ENCODE measurements around the gene NR6A1. TPM values are rescaled to one million over a fixed set of nuclear protein-coding genes. Genes with fewer than 3 reads are reported as not detected.

The NR6A1 gene
- total RNA-seq, 1 donor from 2014 or later, result 63.8 TPM

- peaks cover 50% of the 10 kb centered on the region for H3K4me1 Mint-ChIP-seq (ENCODE audit: unreplicated experiment)
Observed at GRCh38 chr9:124766815-124767554, 4.1 kb downstream of the NR6A1 start.

GRCh38 chr9:124766326-124766725 is 4.8 kb downstream of the NR6A1 start:
- Mint-ChIP-seq H3K27me3 (ENCODE audit: unreplicated experiment) (peaks cover 8% of the 10 kb centered on the region), H3K36me3 (ENCODE audit: low read depth, unreplicated experiment) (no peaks in the 10 kb centered on the region), H3K4me1 (ENCODE audit: unreplicated experiment) (peaks cover 55% of the 10 kb centered on the region), H3K4me3 (ENCODE audit: unreplicated experiment) (no peak overlapping the region), H3K9me3 (ENCODE audit: unreplicated experiment) (no peaks in the 10 kb centered on the region), H3K27ac (ENCODE audit: unreplicated experiment) (no peak overlapping the region)
- TF ChIP-seq CTCF (IDR thresholded peaks at IDR 0.05; ENCODE audit: unreplicated experiment), result no peak
- DNase-seq (ENCODE audit: low spot score), result no peak

More at GRCh38 chr9:124766815-124767554, 4.1 kb downstream of the NR6A1 start:
- H3K4me3 Mint-ChIP-seq (ENCODE audit: unreplicated experiment), result no peak overlapping the region
- H3K36me3 Mint-ChIP-seq (ENCODE audit: low read depth, unreplicated experiment), result no peaks in the 10 kb centered on the region
- peak overlapping the region; percentile 1 for H3K27ac Mint-ChIP-seq (ENCODE audit: unreplicated experiment)
- H3K9me3 Mint-ChIP-seq (ENCODE audit: unreplicated experiment), result no peaks in the 10 kb centered on the region
- DNase-seq (ENCODE audit: low spot score), result no peak
- TF ChIP-seq CTCF (IDR thresholded peaks at IDR 0.05; ENCODE audit: unreplicated experiment), result no peak
- H3K27me3 Mint-ChIP-seq (ENCODE audit: unreplicated experiment), result peaks cover 12% of the 10 kb centered on the region

GRCh38 chr9:124765439-124765835 is 5.7 kb downstream of the NR6A1 start:
- H3K9me3 Mint-ChIP-seq (ENCODE audit: unreplicated experiment), result no peaks in the 10 kb centered on the region
- H3K27ac Mint-ChIP-seq (ENCODE audit: unreplicated experiment), result no peak overlapping the region
- peaks cover 6% of the 10 kb centered on the region for H3K27me3 Mint-ChIP-seq (ENCODE audit: unreplicated experiment)
- H3K36me3 Mint-ChIP-seq (ENCODE audit: low read depth, unreplicated experiment), result no peaks in the 10 kb centered on the region
- H3K4me1 Mint-ChIP-seq (ENCODE audit: unreplicated experiment), result peaks cover 62% of the 10 kb centered on the region
- H3K4me3 Mint-ChIP-seq (ENCODE audit: unreplicated experiment), result no peak overlapping the region
- no peak for DNase-seq (ENCODE audit: low spot score)
- TF ChIP-seq CTCF (IDR thresholded peaks at IDR 0.05; ENCODE audit: unreplicated experiment), result no peak

- no peak for DNase-seq (ENCODE audit: low spot score)
- Mint-ChIP-seq H3K27ac (ENCODE audit: unreplicated experiment) (no peak overlapping the region), H3K9me3 (ENCODE audit: unreplicated experiment) (no peaks in the 10 kb centered on the region), H3K27me3 (ENCODE audit: unreplicated experiment) (peaks cover 6% of the 10 kb centered on the region), H3K36me3 (ENCODE audit: low read depth, unreplicated experiment) (no peaks in the 10 kb centered on the region), H3K4me3 (ENCODE audit: unreplicated experiment) (no peak overlapping the region), H3K4me1 (ENCODE audit: unreplicated experiment) (peaks cover 63% of the 10 kb centered on the region)
- TF ChIP-seq CTCF (IDR thresholded peaks at IDR 0.05; ENCODE audit: unreplicated experiment), result no peak
Observed at GRCh38 chr9:124764774-124765438, 6.2 kb downstream of the NR6A1 start.

- no peaks in the 10 kb centered on the region for H3K9me3 Mint-ChIP-seq (ENCODE audit: unreplicated experiment)
- no peak overlapping the region for H3K4me3 Mint-ChIP-seq (ENCODE audit: unreplicated experiment)
Observed at GRCh38 chr9:124762633-124763032, 8.5 kb downstream of the NR6A1 start.

More at GRCh38 chr9:124762633-124763032, 8.5 kb downstream of the NR6A1 start:
- TF ChIP-seq CTCF (IDR thresholded peaks at IDR 0.05; ENCODE audit: unreplicated experiment), result no peak
- Mint-ChIP-seq H3K36me3 (ENCODE audit: low read depth, unreplicated experiment) (no peaks in the 10 kb centered on the region), H3K4me1 (ENCODE audit: unreplicated experiment) (peaks cover 68% of the 10 kb centered on the region), H3K27ac (ENCODE audit: unreplicated experiment) (peak overlapping the region; percentile 19), H3K27me3 (ENCODE audit: unreplicated experiment) (peaks cover 4% of the 10 kb centered on the region)
- no peak for DNase-seq (ENCODE audit: low spot score)

All from endothelial cell (in vitro differentiated cells).